Neural crest cell (in vitro differentiated cells): ENCODE data around the gene MINDY3. TPM values are rescaled to one million over a fixed set of nuclear protein-coding genes. Genes with fewer than 3 reads are reported as not detected.
"Not testable (repeated sequence)": the region's sequence is repeated elsewhere in the genome, so short reads cannot be mapped to it uniquely, and the experiment has no call there.

Experiments used
- DNase-seq: peaks from one replicate; pipeline ENCODE4 v3.0.0; 2021; ENCODE audit warnings: low read depth, mixed read lengths, low spot score
- H3K27ac Mint-ChIP-seq: one replicate; pipeline ENCODE4 v1.8.0; 2021; ENCODE audit warnings: mild to moderate bottlenecking, mixed read lengths; ENCODE audit not compliant: unreplicated experiment
- H3K27me3 Mint-ChIP-seq: 2 replicates; pipeline ENCODE4 v1.8.0; 2021; ENCODE audit warnings: low read depth, mild to moderate bottlenecking, mixed read lengths
- H3K36me3 Mint-ChIP-seq: 2 replicates; pipeline ENCODE4 v1.8.0; 2021; ENCODE audit warnings: low read depth, mild to moderate bottlenecking, mixed read lengths
- H3K4me1 Mint-ChIP-seq: 2 replicates; pipeline ENCODE4 v1.8.0; 2021; ENCODE audit warnings: mixed read lengths
- H3K4me3 Mint-ChIP-seq: one replicate; pipeline ENCODE4 v1.8.0; 2021; ENCODE audit warnings: mild to moderate bottlenecking, mixed read lengths
- H3K9me3 Mint-ChIP-seq: 2 replicates; pipeline ENCODE4 v1.8.0; 2021; ENCODE audit warnings: mixed read lengths
- total RNA-seq: library from RNA; stranded (reverse); gene quantifications from 2 replicates; pipeline ENCODE4 v1.2.1, GENCODE V29; 2021
- TF ChIP-seq, protein P1 (sequence below): fragments of 200-600 bp; sonication (generic); conservative IDR thresholded peaks from 2 replicates; pipeline ENCODE4 v1.5.0; 2021; ENCODE audit warnings: antibody characterized with exemption, mild to moderate bottlenecking

The MINDY3 gene
- total RNA-seq, 1 donor from 2014 or later = 22.9 TPM

DNA sequence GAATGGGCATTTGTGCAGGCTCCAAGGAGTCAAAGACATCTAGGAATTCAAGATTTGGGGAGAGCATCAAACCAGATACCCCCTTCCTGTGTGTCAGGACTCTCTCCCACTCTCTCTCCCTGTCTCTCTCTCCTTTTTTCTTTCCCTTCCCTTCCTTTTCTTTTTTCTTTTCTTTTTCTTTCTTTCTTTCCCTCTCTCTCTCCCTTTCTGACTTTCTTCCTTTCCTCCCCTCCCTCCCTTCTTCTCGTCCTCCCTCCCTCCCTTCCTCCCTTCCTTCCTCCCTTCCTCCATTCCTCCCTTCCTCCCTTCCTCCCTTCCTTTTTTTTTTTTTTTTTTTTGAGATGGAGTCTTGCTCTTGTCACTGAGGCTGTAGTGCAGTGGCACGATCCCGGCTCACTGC lies 24.1 kb upstream of the MINDY3 start:
- Mint-ChIP-seq H3K4me1 (peaks cover 4% of the 10 kb centered on the region), H3K4me3 (no peak overlapping the region), H3K9me3 (no peaks in the 10 kb centered on the region), H3K27me3 (peaks cover 53% of the 10 kb centered on the region), H3K27ac (no peak overlapping the region), H3K36me3 (no peaks in the 10 kb centered on the region)
- DNase-seq = no peak
- TF ChIP-seq, protein P1, sequence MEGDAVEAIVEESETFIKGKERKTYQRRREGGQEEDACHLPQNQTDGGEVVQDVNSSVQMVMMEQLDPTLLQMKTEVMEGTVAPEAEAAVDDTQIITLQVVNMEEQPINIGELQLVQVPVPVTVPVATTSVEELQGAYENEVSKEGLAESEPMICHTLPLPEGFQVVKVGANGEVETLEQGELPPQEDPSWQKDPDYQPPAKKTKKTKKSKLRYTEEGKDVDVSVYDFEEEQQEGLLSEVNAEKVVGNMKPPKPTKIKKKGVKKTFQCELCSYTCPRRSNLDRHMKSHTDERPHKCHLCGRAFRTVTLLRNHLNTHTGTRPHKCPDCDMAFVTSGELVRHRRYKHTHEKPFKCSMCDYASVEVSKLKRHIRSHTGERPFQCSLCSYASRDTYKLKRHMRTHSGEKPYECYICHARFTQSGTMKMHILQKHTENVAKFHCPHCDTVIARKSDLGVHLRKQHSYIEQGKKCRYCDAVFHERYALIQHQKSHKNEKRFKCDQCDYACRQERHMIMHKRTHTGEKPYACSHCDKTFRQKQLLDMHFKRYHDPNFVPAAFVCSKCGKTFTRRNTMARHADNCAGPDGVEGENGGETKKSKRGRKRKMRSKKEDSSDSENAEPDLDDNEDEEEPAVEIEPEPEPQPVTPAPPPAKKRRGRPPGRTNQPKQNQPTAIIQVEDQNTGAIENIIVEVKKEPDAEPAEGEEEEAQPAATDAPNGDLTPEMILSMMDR = no peak

DNA sequence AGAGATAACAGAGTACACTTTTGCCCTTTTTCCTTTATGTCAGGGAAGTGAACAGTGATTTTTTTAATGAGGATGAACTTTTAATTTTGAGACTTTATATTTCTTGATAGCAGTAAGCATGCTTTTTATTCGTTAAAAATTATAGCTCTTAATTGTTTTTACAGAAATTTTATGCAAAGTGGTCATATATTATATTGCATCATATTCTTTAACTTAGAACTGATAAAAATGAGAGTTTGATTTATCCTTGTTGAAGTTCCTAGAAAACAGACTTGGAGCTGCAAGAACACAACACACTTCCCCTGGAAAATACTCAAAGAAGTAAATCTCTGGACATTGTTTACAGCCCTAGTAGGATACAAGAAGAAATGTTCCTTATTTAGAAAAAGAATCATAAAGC lies 21.2 kb upstream of the MINDY3 start:
- DNase-seq = no peak
- H3K9me3 Mint-ChIP-seq = no peaks in the 10 kb centered on the region
- no peak overlapping the region for H3K27ac Mint-ChIP-seq
- TF ChIP-seq, protein P1 = no peak
- H3K36me3 Mint-ChIP-seq = no peaks in the 10 kb centered on the region
- H3K4me1 Mint-ChIP-seq = peaks cover 13% of the 10 kb centered on the region
- H3K27me3 Mint-ChIP-seq = peaks cover 51% of the 10 kb centered on the region
- no peak overlapping the region for H3K4me3 Mint-ChIP-seq

DNA sequence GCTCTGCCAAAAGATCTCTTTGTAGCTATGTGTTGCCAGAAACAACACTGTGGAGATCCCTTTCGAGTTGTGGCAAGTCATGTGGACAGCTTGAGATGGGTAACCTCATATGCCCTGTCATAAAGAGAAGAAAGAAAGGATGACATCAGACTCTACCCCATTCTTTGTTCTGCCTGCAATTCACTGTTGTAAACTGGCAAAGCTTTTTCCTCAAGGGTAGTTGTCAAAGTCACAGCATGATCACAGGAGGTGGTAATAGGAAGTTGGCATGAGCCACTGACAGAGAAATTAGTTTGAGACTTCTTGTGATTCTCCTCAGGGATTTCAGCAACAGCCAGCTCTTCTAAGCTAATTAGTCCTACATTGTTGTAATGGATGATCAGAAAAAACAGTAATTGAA lies 19.4 kb upstream of the MINDY3 start:
- H3K27me3 Mint-ChIP-seq = peaks cover 59% of the 10 kb centered on the region
- H3K27ac Mint-ChIP-seq = no peak overlapping the region
- TF ChIP-seq, protein P1 = no peak
- H3K4me3 Mint-ChIP-seq = no peak overlapping the region
- peaks cover 13% of the 10 kb centered on the region for H3K4me1 Mint-ChIP-seq
- no peak for DNase-seq
- H3K9me3 Mint-ChIP-seq = no peaks in the 10 kb centered on the region
- no peaks in the 10 kb centered on the region for H3K36me3 Mint-ChIP-seq

DNA sequence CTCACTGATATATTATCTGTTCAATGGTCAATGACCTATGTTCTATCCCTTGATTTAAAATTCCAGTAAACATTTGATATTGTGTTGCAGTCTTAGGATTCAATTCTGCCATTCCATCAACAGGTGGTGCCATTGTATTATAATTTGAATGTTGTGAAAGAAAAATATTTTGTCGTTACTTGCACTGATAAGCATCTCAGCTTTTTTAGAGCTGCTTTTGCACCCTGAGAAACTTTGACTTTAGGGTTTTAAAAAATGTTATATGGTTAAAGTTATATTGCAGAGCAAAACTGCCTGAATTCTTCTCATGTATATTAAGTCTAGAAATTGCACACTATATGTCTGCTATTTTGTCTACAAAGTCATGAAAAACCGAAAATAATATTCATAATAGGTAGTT lies 18.8 kb upstream of the MINDY3 start:
- Mint-ChIP-seq H3K9me3 (no peaks in the 10 kb centered on the region), H3K4me3 (no peak overlapping the region), H3K27me3 (peaks cover 62% of the 10 kb centered on the region), H3K27ac (no peak overlapping the region), H3K4me1 (peaks cover 13% of the 10 kb centered on the region), H3K36me3 (no peaks in the 10 kb centered on the region)
- no peak for DNase-seq
- TF ChIP-seq, protein P1 = peak; percentile 82

DNA sequence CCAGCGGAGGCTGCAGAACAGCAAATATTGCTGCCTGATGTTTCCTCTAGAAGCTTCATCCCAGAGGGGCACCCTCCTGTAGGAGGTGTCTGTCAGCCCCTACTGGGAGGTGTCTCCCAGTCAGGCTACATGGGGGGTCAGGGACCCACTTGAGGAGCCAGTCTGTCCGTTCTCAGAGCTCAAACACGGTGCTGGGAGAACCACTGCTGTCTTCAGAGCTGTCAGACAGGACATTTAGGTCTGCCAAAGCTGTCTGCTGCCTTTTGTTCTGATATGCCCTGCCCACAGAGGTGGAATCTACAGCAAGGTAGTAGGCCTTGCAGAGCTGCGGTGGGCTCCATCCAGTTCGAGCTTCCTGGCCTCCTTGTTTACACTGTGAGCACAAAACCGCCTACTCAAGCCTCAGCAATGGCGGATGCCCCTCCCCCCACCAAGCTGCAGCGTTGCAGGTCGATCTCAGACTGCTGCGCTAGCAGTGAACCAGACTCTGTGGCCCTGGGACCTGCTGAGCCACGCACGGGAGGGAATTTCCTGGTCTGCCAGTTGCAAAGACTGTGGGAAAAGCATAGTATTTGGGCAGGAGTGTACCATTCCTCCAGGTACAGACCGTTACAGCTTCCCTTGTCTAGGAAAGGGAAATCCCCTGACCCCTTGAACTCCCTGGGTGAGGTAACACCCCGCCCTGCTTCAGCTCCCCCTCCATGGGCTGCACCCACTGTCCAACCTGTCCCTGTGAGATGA lies 17.7 kb upstream of the MINDY3 start:
- Mint-ChIP-seq H3K27me3 (peaks cover 63% of the 10 kb centered on the region), H3K4me3 (no peak overlapping the region)
- DNase-seq = peak; percentile 19

DNA sequence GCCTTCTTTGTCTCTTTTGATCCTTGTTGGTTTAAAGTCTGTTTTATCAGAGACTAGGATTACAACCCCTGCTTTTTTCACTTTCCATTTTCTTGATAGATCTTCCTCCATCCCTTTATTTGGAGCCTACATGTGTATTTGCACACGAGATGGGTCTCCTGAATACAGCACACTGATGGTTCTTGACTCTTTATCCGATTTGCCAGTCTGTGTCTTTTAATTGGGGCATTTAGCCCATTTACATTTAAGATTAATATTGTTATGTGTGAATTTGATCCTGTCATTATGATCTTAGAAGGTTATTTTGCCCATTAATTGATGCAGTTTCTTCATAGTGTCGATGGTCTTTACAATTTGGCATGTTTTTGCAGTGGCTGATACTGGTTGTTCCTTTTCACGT lies 16.0 kb upstream of the MINDY3 start:
- H3K4me3 Mint-ChIP-seq, H3K36me3 Mint-ChIP-seq, H3K9me3 Mint-ChIP-seq, H3K27ac Mint-ChIP-seq, DNase-seq: not testable (repeated sequence)
- Mint-ChIP-seq H3K27me3 (peaks cover 62% of the 10 kb centered on the region), H3K4me1 (peaks cover 13% of the 10 kb centered on the region)

More for the DNA sequence above, 17.7 kb upstream of the MINDY3 start:
- Mint-ChIP-seq H3K36me3 (no peaks in the 10 kb centered on the region), H3K27ac (no peak overlapping the region), H3K9me3 (no peaks in the 10 kb centered on the region), H3K4me1 (peaks cover 13% of the 10 kb centered on the region)
- TF ChIP-seq, protein P1 = no peak

DNA sequence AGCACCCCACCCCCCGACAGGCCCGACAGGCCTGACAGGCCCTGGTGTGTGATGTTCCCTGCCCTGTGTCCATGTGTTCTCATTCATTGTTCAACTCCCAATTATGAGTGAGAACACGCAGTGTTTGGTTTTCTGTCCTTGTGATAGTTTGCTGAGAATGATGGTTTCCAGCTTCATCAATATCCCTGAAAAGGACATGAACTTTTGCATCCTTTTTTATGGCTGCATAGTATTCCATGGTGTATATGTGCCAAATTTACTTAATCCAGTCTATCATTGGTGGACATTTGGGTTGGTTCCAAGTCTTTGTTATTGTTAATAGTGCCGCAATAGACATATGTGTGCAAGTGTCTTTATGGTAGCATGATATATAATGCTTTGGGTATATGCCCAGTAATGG lies 12.3 kb upstream of the MINDY3 start:
- DNase-seq, H3K27ac Mint-ChIP-seq, H3K4me1 Mint-ChIP-seq, H3K9me3 Mint-ChIP-seq, H3K36me3 Mint-ChIP-seq, H3K4me3 Mint-ChIP-seq: not testable (repeated sequence)
- H3K27me3 Mint-ChIP-seq = peaks cover 86% of the 10 kb centered on the region
